AG10803 (cell line): ENCODE measurements around the gene SELL.

ENCODE experiments used
- DNase-seq: peaks from one replicate; pipeline ENCODE4 v3.0.0; 2010; ENCODE audit warnings: low read depth
- H3K4me3 ChIP-seq: 2 replicates; pipeline ENCODE4 v1.5.1; 2011; ENCODE audit warnings: mild to moderate bottlenecking, low read length, control low read depth
- CTCF ChIP-seq: conservative IDR thresholded peaks from 2 replicates; pipeline ENCODE4 v1.5.1; 2011; ENCODE audit warnings: mild to moderate bottlenecking, low read length, control low read depth, inconsistent platforms

SELL gene

GRCh38 chr1:169741666-169742394, 30.4 kb upstream of the SELL start:
- peak; percentile 69 for DNase-seq
- no peak for TF ChIP-seq CTCF
- no peak overlapping the region for H3K4me3 ChIP-seq

- DNase-seq, result no peak
- TF ChIP-seq CTCF, result no peak
- no peak overlapping the region for H3K4me3 ChIP-seq
These were observed 28.6 kb upstream of the SELL start for GRCh38 chr1:169739980-169740379.

DNA sequence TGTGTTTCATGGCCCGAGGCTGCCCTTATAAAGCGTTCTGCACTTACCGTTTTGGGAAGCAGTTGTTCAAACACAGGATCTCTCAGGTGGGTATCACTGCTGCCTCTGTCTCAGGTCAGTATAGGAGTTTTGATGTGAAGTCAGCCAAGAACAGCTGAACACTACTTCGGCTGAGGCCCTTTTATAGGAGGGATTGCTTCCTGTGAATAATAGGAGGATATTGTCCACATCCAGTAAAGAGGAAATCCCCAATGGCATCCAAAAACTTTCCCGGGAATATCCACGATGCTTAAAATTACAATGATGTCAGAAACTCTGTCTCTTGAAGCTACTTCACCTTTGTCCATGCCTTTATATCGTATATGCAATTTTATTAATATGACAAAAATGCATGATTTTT, 22.5 kb upstream of the SELL start, which contains the start of gene SELE:
Gene SELE (minus strand): TSS at position 156 of the 400 bp plus-strand sequence. CDS start 467 bp downstream, outside the sequence.
- DNase-seq, result no peak
- no peak within 1 kb of the TSS for H3K4me3 ChIP-seq
- no peak for TF ChIP-seq CTCF

DNA sequence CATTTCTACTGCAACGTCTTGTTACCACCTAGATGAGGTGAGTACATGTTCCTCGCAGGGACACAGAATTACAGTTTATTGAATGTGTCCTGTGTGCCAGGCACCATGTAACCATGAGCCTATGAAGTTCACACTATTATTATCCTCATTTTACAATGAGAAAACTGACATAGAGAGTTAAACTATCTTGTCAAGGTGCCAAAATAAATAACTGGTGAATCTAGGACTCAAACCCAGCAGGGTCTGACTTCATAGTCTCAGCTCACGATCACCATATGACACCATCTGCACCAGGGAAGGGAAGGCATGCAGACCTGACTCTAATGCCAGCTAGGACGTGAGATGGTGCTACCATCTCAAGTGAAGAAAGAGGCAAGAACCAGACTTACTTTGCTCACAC, 20.0 kb upstream of the SELL start:
- TF ChIP-seq CTCF, result no peak
- DNase-seq, result no peak
- no peak overlapping the region for H3K4me3 ChIP-seq

- no peak for TF ChIP-seq CTCF
- no peak for DNase-seq
- H3K4me3 ChIP-seq, result no peak overlapping the region
These were observed 18.6 kb upstream of the SELL start for GRCh38 chr1:169729991-169730390.

GRCh38 chr1:169727307-169727706, 15.9 kb upstream of the SELL start:
- no peak for TF ChIP-seq CTCF
- no peak for DNase-seq

GRCh38 chr1:169726851-169727250, 15.4 kb upstream of the SELL start:
- DNase-seq, result no peak
- no peak overlapping the region for H3K4me3 ChIP-seq
- TF ChIP-seq CTCF, result no peak

More at GRCh38 chr1:169727307-169727706, 15.9 kb upstream of the SELL start:
- no peak overlapping the region for H3K4me3 ChIP-seq
